ENCODE results near the gene RND1.
"Not testable (repeated sequence)": the region's sequence is repeated elsewhere in the genome, so short reads cannot be mapped to it uniquely, and the experiment has no call there.

RND1 gene

DNA sequence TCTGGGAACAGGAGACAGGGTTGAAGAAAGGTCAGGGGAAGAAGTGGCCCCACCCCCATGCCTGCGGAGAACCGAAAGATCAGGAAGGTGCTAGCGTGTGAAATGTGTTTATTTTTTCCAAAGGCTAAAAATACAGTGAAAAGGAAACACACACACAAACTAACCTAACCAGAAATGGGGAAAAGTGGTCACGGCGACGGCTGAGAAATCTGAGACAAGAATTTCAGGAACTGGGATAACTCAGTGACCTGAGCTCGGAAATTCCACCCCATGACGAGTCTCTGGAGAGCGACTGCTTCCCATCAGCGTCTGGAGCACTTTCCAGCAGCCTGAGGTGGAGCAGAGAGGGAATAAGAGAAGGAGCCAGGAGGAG, 16.6 kb upstream of the RND1 start:
- no peak overlapping the region for H3K4me3 ChIP-seq (replicated peaks; ENCODE audit: low read depth, low read length)
- DNase-seq (ENCODE audit: extremely low read depth, low read depth): no peak
- TF ChIP-seq, protein P1, sequence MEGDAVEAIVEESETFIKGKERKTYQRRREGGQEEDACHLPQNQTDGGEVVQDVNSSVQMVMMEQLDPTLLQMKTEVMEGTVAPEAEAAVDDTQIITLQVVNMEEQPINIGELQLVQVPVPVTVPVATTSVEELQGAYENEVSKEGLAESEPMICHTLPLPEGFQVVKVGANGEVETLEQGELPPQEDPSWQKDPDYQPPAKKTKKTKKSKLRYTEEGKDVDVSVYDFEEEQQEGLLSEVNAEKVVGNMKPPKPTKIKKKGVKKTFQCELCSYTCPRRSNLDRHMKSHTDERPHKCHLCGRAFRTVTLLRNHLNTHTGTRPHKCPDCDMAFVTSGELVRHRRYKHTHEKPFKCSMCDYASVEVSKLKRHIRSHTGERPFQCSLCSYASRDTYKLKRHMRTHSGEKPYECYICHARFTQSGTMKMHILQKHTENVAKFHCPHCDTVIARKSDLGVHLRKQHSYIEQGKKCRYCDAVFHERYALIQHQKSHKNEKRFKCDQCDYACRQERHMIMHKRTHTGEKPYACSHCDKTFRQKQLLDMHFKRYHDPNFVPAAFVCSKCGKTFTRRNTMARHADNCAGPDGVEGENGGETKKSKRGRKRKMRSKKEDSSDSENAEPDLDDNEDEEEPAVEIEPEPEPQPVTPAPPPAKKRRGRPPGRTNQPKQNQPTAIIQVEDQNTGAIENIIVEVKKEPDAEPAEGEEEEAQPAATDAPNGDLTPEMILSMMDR (IDR thresholded peaks at IDR 0.05; ENCODE audit: low read depth, low read length, missing control alignments): no peak

DNA sequence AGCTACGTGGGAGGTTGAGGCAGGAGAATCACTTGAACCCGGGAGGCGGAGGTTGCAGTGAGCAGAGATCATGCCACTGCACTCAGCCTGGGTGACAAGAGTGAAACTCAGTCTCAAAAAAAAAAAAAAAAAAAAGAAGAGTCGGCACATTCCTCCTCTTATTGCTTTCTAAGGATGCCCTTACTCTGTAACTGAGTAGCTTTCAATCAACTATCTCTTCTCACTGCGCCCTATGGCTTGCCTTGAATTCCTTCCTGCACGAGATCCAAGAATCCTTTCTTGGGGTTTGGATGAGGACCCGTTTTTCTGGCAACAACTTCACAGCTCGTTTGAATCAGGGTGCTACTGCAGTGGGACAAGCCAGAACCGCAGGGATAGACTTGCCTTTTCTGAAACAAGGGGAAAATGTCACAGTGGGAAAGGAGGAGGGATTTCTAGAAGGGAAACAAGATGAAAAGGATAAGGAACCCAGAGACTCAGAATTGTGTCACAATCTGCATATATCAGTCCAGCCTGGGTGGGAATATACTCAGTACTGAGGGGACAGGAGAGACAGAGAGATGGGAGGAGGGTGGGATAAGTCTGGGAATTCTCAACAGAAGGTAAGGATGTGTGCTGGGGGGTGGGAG, 16.1 kb upstream of the RND1 start:
- TF ChIP-seq, protein P1 (IDR thresholded peaks at IDR 0.05; ENCODE audit: low read depth, low read length, missing control alignments): no peak
- H3K4me3 ChIP-seq (replicated peaks; ENCODE audit: low read depth, low read length): no peak overlapping the region
- DNase-seq (ENCODE audit: extremely low read depth, low read depth): no peak

DNA sequence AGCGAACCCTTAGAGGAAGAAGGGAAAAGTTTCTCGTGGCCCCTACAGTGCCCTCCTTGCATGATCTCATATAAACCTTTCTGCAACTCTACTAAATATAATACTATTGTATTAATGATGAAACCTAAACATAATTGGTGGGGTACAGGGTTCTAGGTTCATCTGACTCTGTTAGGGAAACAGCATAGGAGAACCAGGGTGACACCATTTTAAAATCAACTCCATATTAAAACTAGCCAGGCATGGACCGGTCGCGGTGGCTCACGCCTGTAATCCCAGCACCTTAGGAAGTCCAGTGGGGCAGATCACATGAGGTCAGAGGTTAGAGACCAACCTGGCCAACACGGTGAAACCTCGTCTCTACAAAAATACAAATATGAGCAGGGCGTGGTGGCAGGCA, 15.0 kb upstream of the RND1 start:
- DNase-seq (ENCODE audit: extremely low read depth, low read depth): no peak
- H3K4me3 ChIP-seq (replicated peaks; ENCODE audit: low read depth, low read length): no peak overlapping the region
- TF ChIP-seq, protein P1 (IDR thresholded peaks at IDR 0.05; ENCODE audit: low read depth, low read length, missing control alignments): no peak

DNA sequence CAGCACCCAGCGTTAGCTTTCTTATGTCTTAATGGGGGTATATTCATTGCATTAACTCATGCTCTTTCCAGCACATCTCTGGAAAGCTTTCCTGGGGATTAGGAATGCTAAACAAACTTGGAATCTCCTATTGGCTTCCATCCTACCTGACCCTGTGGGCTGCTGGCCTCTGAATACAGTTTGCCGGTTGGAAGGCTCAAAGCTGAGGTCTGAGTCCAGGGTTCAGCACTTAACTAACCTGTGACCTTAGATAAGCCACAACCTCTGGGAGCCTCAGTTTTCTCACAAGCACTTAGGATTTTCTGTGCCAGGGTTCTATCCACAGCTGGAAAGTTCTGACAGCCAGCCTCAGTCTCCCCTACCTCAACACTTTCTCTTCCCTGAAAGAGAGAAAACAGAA, 12.9 kb upstream of the RND1 start:
- H3K4me3 ChIP-seq (replicated peaks; ENCODE audit: low read depth, low read length): no peak overlapping the region
- TF ChIP-seq, protein P1 (IDR thresholded peaks at IDR 0.05; ENCODE audit: low read depth, low read length, missing control alignments): no peak
- no peak for DNase-seq (ENCODE audit: extremely low read depth, low read depth)

DNA sequence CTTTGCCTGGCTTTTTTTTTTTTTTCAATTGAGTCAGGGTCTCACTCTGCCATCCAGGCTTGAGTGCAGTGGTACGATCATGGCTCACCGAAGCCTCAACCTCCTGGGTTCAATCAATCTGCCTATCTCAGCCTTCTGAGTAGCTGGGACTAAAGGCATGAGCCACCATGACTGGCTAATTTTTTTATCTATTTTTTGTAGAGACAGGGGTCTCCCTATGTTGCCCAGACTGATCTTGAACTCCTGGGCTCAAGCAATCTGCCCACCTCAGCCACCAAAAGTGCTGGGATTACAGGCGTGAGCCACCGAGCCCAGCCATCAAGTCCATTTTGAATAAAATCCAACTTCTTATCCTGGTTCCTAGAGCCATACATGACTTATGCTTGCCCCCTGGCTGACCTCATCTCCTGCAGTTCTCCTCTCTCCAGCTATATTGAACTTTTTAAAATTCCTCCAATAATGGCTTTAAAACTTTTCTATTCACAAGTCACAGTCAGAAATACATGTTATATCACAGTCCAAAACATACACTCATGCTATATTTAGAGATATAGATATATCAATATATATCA, 10.4 kb upstream of the RND1 start:
- TF ChIP-seq, protein P1 (IDR thresholded peaks at IDR 0.05; ENCODE audit: low read depth, low read length, missing control alignments): no peak
- H3K4me3 ChIP-seq (replicated peaks; ENCODE audit: low read depth, low read length): no peak overlapping the region
- DNase-seq (ENCODE audit: extremely low read depth, low read depth): no peak

DNA sequence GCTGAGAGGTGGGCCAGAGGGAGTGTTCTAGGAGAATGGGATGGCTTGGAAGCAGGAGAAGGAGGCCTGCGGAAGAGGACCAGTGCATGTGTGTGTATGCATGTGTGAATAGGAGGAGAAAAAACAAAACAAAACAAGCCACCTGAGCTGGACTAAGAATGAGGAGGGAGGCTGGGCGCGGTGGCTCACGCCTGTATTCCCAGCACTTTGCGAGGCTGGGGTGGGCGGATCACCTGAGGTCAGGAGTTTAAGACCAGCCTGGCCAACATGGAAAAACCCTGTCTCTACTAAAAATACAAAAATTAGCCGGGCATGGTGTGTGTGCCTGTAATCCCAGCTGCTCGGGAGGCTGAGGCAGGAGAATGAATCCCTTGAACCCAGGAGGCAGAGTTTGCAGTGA, 7.9 kb upstream of the RND1 start:
- not testable (repeated sequence) for DNase-seq (ENCODE audit: extremely low read depth, low read depth); H3K4me3 ChIP-seq (replicated peaks; ENCODE audit: low read depth, low read length)

DNA sequence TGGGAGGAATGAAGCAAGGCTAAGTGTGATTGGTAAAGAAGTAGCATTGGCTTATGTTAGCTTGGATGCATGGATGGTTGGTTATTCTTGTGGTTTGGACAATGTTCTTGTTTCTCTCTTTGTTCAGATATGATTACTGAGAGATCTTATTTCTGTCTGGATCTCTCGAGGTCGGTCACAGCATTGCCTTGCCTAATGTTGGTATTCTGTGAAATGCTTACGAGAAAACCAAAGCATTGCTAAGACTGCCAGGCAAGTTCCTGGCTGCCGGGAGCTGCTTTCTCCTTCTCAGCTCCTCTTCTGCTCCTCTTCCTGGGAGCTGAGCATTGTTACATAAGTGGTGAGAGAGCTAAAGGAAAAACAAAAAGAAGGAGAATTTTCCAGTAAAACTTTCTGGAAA, 7.4 kb upstream of the RND1 start:
- no peak overlapping the region for H3K4me3 ChIP-seq (replicated peaks; ENCODE audit: low read depth, low read length)
- no peak for DNase-seq (ENCODE audit: extremely low read depth, low read depth)
- TF ChIP-seq, protein P1 (IDR thresholded peaks at IDR 0.05; ENCODE audit: low read depth, low read length, missing control alignments): no peak
